Measurements from ENCODE around the gene ACTBL2.

ACTBL2 gene

DNA sequence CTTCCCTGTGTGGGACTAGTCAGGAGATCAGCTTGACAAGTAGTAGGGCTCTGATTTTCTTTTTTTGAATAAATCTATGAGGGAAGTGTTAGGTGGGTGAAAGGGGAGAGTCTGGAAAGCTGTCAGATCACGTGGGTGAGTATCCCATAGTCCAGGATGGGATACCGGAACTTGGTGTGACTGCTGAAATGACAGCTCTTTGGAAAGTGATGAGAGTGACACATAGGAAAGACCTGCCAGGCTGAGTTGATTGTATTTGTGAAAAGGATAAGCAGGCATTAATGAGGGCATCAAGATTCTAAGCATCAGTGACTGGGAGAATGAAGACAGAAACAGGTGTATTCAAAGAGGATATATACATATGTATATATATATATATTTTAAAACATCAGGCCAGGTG lies 35.6 kb downstream of the ACTBL2 start:
- no peak for DNase-seq

DNA sequence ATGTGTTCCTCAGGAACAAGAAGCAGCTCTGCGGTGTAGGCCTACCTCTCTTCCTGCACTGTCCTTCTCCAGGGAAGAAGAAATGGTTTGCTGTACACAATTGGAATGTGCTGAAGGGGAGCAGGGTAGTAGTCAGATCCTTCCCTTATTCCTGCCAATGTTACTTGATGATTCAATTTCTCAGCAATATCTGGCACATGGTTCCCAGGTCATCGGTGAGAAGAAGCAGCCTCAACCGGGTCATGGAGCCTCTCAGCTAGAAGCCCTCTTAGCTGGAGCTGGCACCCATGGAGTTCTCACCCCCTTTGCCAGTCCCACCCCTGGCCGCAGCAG lies 36.9 kb downstream of the ACTBL2 start:
- DNase-seq: no peak

DNA sequence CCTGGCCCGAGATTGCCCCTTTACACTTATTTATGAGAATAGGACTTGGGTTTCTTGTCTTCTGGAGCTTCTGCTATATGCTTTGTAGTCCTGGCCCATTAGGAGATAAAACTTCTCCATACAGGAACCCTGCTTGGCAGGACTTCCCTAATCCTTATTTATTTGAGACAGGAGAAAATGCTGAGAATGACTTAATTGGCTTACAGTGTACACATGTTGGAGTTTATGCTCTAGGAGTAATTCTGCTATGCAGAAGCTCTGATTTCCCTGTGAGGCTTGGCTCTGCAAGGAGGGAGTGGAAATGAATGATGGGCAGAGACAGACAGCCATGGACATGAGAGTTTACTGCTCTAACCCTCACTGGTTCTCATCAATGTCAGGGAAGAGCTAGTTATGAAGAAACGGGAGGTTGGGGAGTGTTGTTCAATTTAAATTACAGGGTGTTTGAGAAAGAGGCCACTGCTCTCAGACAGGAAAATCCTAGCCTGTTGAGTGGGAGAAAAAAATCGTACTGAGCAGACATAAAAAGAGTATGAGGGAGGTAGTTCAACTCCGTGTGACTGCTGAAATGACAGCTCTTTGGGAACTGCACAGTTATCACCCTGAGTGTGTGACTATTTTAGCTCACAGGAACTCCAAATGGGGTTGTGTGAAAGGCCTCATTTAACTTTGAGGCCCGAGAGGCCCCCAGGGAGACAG lies 37.5 kb downstream of the ACTBL2 start:
- no peak for DNase-seq

DNA sequence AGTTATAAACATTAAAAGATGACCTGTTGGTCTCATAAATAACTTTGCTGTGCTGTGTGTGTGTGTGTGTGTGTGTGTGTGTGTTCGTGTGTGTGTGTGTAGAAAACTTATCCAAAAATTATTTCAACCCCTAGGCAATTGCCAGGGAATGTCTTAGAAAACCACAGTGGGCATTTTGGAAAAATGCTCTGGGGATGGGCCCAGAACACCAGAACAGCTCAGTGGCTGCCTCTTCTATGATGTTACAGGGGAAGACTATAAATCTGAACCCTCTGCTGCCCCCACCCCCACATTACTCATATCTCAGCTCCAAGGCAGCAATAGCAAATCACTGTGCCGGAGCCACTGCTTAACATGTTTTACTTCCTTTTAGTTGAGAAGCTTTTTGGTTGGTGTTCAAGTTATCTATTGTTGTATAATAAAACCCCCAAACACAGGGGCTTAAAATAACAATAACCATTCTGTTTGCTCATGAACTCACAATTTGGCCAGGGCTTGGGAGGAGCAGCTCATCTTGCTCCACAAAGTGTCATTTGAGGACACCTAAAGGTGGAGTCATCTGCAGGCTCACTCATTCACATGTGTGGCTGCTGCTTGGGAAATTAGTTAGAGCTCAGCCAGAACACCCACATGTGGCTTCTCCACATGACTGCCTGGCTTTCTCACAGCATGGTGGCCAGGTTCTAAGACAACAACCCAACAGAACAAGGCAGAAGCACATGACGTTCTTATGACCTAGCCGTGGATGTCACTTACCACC lies 40.4 kb downstream of the ACTBL2 start:
- DNase-seq: no peak

DNA sequence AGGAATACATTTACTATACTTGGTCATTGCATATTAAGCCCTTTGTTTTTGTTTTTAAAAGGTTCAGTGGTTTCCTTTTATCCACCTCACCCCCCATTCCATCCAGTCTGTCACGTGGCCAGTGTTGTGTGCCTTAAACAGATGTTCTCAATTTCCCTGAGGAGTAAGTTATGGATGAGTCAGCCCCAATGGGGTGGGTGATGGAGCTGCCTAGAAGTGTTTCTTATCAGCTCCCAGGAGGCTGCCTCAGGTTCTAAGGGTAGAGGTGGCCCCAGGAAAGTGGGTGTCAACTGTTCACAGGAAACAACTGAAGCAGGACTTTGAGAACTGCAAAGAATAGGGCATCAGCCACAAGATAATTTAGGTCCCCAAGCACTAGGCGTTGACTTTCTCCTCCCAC lies 41.1 kb downstream of the ACTBL2 start:
- no peak for DNase-seq

DNA sequence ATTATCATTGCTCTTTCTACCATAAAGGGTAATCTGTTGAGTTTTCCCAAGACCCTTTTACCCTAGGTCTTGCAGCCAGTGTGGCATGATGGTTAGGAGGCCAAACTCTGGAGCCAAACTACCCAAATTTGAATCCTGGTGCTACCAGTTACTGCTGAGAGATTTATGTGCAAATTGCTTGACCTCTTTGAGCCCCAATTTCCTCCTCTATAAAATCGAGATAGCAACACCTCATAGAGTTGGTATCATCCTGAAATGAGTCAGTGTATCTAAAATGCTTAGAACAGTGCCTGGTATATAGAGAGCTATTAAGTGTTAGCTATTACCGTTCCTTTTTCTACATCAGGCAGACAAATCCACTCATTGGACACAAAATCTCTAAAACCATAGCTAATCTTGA lies 43.0 kb downstream of the ACTBL2 start:
- no peak for DNase-seq

DNA sequence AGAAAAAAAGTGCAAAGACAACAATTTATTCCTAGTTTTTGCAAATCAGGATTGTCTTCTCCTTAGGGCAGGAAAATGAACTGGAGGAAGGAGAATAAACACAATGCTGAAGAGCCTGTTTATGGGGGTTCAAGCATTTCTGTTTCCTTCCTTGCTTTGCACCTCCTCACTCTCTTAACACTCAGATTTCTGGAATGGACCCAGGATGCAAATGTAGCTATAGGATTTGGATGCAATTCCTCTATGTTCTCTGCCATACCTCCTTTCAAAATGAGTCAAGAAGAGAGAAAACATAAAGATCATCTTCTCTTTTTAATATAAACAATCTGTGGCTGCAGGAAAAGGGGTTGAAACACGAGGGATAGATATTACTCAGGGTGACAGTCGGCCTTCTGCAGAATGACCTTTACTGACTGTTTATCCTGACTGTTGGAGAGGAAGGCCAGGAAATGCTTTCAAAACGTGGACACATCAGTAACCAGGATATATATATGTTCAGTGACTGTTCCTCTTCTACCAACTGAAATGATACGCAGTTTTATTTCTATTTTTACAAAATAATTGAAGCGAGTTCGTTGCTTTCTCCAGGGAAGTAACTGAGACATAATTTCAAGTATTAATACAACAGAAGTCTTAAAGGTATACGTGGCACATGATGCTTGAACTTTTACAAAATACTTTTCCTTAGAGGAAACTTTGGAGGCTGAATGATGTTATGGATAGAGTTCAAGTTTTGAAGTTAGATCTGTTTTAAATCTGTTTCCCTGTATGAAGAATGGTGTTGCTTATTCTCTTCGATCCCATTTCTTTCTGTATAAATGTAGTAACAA lies 44.4 kb downstream of the ACTBL2 start:
- DNase-seq: no peak

DNA sequence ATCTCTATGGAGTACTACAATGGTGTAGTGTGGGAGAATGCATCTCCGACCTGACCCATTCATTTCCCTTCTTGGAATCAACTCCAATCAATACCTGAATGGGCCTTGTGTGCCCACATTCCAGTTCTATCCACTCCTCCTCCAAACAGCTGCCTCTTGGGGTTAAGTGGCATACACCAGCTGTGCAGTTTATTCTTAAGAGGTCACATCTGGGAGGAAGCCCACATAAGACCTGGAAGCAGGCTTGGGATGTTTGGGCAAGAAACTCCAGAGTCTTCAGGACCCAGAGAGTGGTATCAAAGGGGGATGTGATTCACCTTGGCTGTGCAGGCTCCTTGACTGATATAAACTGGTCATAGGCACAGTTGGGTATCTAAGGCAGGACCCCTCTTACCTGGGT lies 46.0 kb downstream of the ACTBL2 start:
- DNase-seq: no peak

DNA sequence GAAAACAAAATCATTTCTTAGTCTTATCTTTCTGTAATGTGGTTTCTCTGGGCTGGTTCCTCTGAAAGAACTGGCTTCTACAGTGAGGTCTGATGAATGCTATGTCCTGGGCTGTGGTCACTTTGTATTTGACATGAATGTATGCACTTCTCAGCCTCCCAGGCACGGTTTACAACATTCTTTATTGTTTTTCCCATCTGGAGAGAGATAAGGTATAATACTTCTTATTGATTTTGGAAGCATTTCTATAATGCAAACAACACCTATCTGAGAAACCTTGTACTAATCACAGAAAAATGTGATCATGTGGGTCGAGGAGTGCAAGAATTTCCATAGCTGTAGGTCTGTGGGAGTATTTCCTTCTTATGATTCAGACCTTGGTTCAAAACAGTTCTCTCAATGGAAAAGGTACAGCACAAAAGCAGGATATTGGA lies 46.9 kb downstream of the ACTBL2 start:
- DNase-seq: no peak

DNA sequence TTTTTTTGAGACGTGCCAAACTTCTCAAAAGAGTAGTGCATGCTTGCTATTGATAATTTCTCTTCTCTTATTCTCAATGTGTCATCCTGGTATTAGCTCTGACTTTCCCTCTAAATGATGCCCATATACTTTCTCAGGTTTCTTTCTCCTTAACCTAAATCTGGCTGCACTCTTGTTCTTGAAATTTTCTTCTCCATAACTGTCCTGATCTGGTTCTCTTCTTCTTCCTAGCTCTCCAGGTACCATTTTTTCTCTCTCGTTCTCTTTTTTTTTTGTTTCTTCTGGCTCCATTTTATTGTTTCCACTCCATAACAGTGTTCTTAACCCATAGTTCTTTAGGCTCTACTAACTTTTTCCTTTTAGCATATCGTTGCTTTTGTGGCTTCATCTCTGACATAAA lies 47.9 kb downstream of the ACTBL2 start:
- no peak for DNase-seq

DNA sequence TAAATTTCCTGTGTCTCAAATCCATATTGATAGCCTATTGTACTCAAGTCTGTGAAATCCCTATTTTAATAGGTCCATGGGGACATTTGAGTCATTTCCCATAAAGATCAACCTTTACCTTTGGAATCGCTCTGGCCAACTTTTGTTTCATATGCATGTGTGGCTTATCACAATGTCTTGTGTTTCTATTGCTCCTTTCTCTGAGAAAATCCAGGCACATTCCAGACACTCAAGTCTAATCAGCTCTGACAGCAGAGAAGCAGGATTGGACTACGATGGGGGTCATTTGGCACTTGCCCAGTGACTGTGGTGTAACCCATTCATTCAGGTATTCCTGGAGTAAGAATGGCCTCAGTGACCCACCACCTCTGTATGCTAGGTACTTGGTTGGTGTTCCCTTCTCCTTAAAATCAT lies 48.4 kb downstream of the ACTBL2 start:
- DNase-seq: no peak

DNA sequence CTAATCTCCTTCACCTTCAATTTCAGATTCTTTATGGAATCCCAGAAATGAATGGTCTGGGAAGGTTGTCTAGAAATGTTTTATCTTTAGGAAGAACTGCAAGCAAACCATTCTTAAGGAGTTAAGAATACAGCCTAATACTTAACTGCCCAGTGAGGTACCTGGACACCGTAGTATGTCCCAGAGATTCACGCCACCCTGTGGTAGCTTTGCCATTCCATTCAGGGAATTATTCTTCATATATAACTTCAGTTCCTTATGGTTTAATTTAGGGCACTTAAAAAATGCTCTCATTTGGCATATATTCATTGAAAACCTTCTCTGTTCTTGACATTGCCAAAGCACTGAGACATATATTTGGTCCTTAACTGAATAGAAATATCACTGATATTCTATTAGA lies 49.7 kb downstream of the ACTBL2 start:
- no peak for DNase-seq

DNA sequence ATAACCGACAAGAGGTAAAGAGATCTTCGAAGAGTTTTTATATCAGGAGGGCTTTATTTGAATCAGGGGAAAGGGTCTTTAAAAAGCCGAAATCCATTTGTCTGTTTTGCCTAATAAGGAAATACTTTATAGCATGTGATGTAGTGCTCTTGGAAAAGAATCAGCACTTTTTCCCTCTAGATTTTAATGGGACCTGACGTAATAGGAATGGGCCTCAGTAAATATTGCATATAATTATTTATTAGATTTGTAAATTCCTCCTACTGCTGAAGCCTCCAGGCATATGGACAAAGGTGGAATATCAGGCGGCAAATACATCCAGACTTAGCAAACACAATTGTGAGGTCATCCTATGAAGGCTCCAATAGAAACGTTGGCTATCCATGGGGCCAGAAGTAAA lies 50.9 kb downstream of the ACTBL2 start:
- no peak for DNase-seq
